Neural progenitor cell (in vitro differentiated cells): ENCODE data around the gene CLIC6. TPM values are rescaled to one million over a fixed set of nuclear protein-coding genes. Genes with fewer than 3 reads are reported as not detected.

Source experiments
- DNase-seq: peaks from one replicate; pipeline ENCODE4 v3.0.0-alpha.2; 2016; ENCODE audit warnings: low spot score
- H2AFZ ChIP-seq: fragments of 200-600 bp; sonication (generic); replicated peaks from 2 replicates; pipeline ENCODE4 v1.6.1; 2016; ENCODE audit warnings: antibody characterized with exemption
- H3F3A ChIP-seq: fragments of 200-600 bp; sonication (generic); 2 replicates; pipeline ENCODE4 v1.6.1; 2016; ENCODE audit warnings: antibody characterized with exemption, low read depth
- H3K27ac ChIP-seq: fragments of 200-600 bp; sonication (generic); 2 replicates; pipeline ENCODE4 v1.5.1; 2016; ENCODE audit warnings: mild to moderate bottlenecking
- H3K27me3 ChIP-seq: fragments of 200-600 bp; sonication (generic); 2 replicates; pipeline ENCODE4 v1.6.1; 2016; ENCODE audit warnings: mild to moderate bottlenecking, moderate library complexity
- H3K36me3 ChIP-seq: fragments of 200-600 bp; sonication (generic); 2 replicates; pipeline ENCODE4 v1.5.1; 2016
- H3K4me1 ChIP-seq: fragments of 200-600 bp; sonication (generic); 2 replicates; pipeline ENCODE4 v1.6.1; 2016; ENCODE audit warnings: mixed run types
- H3K4me2 ChIP-seq: fragments of 200-600 bp; sonication (generic); 2 replicates; pipeline ENCODE4 v1.6.1; 2016
- H3K4me3 ChIP-seq: fragments of 200-600 bp; sonication (generic); 2 replicates; pipeline ENCODE4 v1.5.1; 2016
- H3K79me2 ChIP-seq: fragments of 200-600 bp; sonication (generic); 2 replicates; pipeline ENCODE4 v1.6.1; 2016; ENCODE audit warnings: low read depth
- H3K9ac ChIP-seq: fragments of 200-600 bp; sonication (generic); 2 replicates; pipeline ENCODE4 v1.6.1; 2016
- H3K9me3 ChIP-seq: fragments of 200-600 bp; sonication (generic); 2 replicates; pipeline ENCODE4 v1.5.1; 2016; ENCODE audit warnings: low read depth
- H4K20me1 ChIP-seq: fragments of 200-600 bp; sonication (generic); 2 replicates; pipeline ENCODE4 v1.6.1; 2016; ENCODE audit warnings: low read depth
- H3K27ac Mint-ChIP-seq: 3 replicates; pipeline ENCODE4 v1.8.0; 2021; ENCODE audit warnings: mixed read lengths
- H3K27me3 Mint-ChIP-seq: 2 replicates; pipeline ENCODE4 v1.8.0; 2022; ENCODE audit warnings: low read depth, mild to moderate bottlenecking, inconsistent platforms, moderate library complexity, mixed read lengths; ENCODE audit not compliant: insufficient read depth
- H3K36me3 Mint-ChIP-seq: 3 replicates; pipeline ENCODE4 v1.8.0; 2021; ENCODE audit warnings: mixed read lengths
- H3K4me1 Mint-ChIP-seq: 3 replicates; pipeline ENCODE4 v1.8.0; 2021; ENCODE audit warnings: mixed read lengths
- H3K4me3 Mint-ChIP-seq: 3 replicates; pipeline ENCODE4 v1.8.0; 2021; ENCODE audit warnings: mild to moderate bottlenecking, moderate library complexity, mixed read lengths
- H3K9me3 Mint-ChIP-seq: 3 replicates; pipeline ENCODE4 v1.8.0; 2020; ENCODE audit warnings: mixed read lengths
- CTCF ChIP-seq: fragments of 200-600 bp; sonication (generic); IDR thresholded peaks from 2 replicates; pipeline ENCODE4 v1.5.1; 2017; ENCODE audit warnings: antibody characterized with exemption, mild to moderate bottlenecking
- EZH2 ChIP-seq: fragments of 200-600 bp; sonication (generic); IDR thresholded peaks from 2 replicates; pipeline ENCODE4 v1.6.1; 2017; ENCODE audit warnings: antibody characterized with exemption, mild to moderate bottlenecking, moderate library complexity
- EZH2phosphoT487 ChIP-seq: fragments of 200-600 bp; sonication (generic); IDR thresholded peaks from 2 replicates; pipeline ENCODE4 v1.6.1; 2017; ENCODE audit warnings: antibody characterized with exemption
- total RNA-seq: library from RNA; depleted of rRNA; stranded (reverse); fragments of >200 nt; gene quantifications from 2 replicates; pipeline ENCODE4 v1.2.3, GENCODE V29; 2015; ENCODE audit warnings: low replicate concordance

Gene CLIC6
- total RNA-seq, 1 donor from 2014 or later, result 0.15 TPM

- no peak overlapping the region for H2AFZ ChIP-seq
- TF ChIP-seq EZH2phosphoT487, result no peak
- no peak for TF ChIP-seq EZH2
- TF ChIP-seq CTCF, result no peak
- H3K36me3 ChIP-seq, result no peaks in the 10 kb centered on the region
- peaks cover 7% of the 10 kb centered on the region for H3K4me1 ChIP-seq
- no peak overlapping the region for H3K9ac ChIP-seq
- no peaks in the 10 kb centered on the region for H3F3A ChIP-seq
- H3K9me3 Mint-ChIP-seq, result peaks cover 18% of the 10 kb centered on the region
- H3K79me2 ChIP-seq, result no peaks in the 10 kb centered on the region
- H3K27ac Mint-ChIP-seq, result no peak overlapping the region
- H3K4me2 ChIP-seq, result no peak overlapping the region
- no peak overlapping the region for H3K4me3 ChIP-seq
- no peaks in the 10 kb centered on the region for H3K9me3 ChIP-seq
- no peak overlapping the region for H3K4me3 Mint-ChIP-seq
- H3K36me3 Mint-ChIP-seq, result peaks cover 4% of the 10 kb centered on the region
- no peak overlapping the region for H3K27ac ChIP-seq
- H4K20me1 ChIP-seq, result no peaks in the 10 kb centered on the region
- H3K4me1 Mint-ChIP-seq, result peaks cover 13% of the 10 kb centered on the region
- H3K27me3 ChIP-seq, result no peaks in the 10 kb centered on the region
- DNase-seq, result no peak
- peaks cover 9% of the 10 kb centered on the region for H3K27me3 Mint-ChIP-seq
These were observed 29.6 kb downstream of the CLIC6 start for GRCh38 chr21:34698270-34699015.

DNA sequence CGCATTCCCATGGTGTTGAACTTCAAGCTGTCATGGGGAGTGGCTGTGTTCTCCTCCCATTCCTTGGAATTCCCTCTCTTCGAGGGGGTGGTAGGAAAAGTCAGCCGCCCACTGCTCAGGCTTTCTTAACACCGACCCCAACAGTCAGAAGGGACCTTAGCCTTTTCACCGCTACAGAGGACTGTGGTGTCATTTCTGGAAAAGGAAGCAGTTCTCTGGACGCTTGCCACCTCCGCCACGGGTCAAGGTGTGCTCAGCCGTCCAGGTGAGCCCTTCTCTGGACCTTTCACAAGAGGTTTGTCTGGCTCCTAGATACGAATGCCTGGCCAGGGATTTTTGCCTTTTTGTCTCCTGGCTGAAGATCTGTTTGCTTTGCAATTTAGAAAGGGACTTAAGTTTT, 31.8 kb downstream of the CLIC6 start:
- no peaks in the 10 kb centered on the region for H3K36me3 ChIP-seq
- no peaks in the 10 kb centered on the region for H3F3A ChIP-seq
- no peak for DNase-seq
- no peak overlapping the region for H3K4me3 ChIP-seq
- Mint-ChIP-seq H3K27ac (no peak overlapping the region), H3K4me1 (peaks cover 13% of the 10 kb centered on the region), H3K9me3 (peaks cover 7% of the 10 kb centered on the region), H3K27me3 (peaks cover 5% of the 10 kb centered on the region), H3K4me3 (no peak overlapping the region), H3K36me3 (peaks cover 1% of the 10 kb centered on the region)
- H3K9me3 ChIP-seq, result no peaks in the 10 kb centered on the region
- no peak overlapping the region for H3K27ac ChIP-seq
- peaks cover 7% of the 10 kb centered on the region for H3K4me1 ChIP-seq
- no peaks in the 10 kb centered on the region for H4K20me1 ChIP-seq
- H3K4me2 ChIP-seq, result no peak overlapping the region
- no peak overlapping the region for H2AFZ ChIP-seq
- no peak for TF ChIP-seq EZH2phosphoT487
- no peak for TF ChIP-seq CTCF
- TF ChIP-seq EZH2, result no peak
- no peaks in the 10 kb centered on the region for H3K27me3 ChIP-seq
- no peaks in the 10 kb centered on the region for H3K79me2 ChIP-seq
- H3K9ac ChIP-seq, result no peak overlapping the region

- Histone ChIP-seq H4K20me1 (no peaks in the 10 kb centered on the region), H3K4me2 (no peak overlapping the region), H3K36me3 (no peaks in the 10 kb centered on the region)
These were observed 32.9 kb downstream of the CLIC6 start for GRCh38 chr21:34701726-34702125.

More at GRCh38 chr21:34701726-34702125, 32.9 kb downstream of the CLIC6 start:
- Histone ChIP-seq H3K4me3 (no peak overlapping the region), H3F3A (no peaks in the 10 kb centered on the region), H3K27me3 (no peaks in the 10 kb centered on the region), H3K4me1 (peaks cover 7% of the 10 kb centered on the region), H3K9me3 (no peaks in the 10 kb centered on the region), H3K79me2 (no peaks in the 10 kb centered on the region), H2AFZ (no peak overlapping the region), H3K27ac (no peak overlapping the region), H3K9ac (no peak overlapping the region)
- TF ChIP-seq EZH2phosphoT487 (no peak), CTCF (no peak), EZH2 (no peak)
- Mint-ChIP-seq H3K4me3 (no peak overlapping the region), H3K9me3 (peaks cover 7% of the 10 kb centered on the region), H3K36me3 (peaks cover 1% of the 10 kb centered on the region), H3K27ac (no peak overlapping the region), H3K4me1 (peaks cover 13% of the 10 kb centered on the region), H3K27me3 (peaks cover 5% of the 10 kb centered on the region)
- DNase-seq, result no peak
